CD4-positive, alpha-beta T cell treated with Interferon gamma for 1 hour (primary cell): ENCODE data around the gene ADIPOR2.
"Not testable (repeated sequence)": the region's sequence is repeated elsewhere in the genome, so short reads cannot be mapped to it uniquely, and the experiment has no call there.

Experiments used
- DNase-seq: peaks from one replicate; pipeline ENCODE4 v3.0.0-alpha.2; 2020

ADIPOR2 gene

DNA sequence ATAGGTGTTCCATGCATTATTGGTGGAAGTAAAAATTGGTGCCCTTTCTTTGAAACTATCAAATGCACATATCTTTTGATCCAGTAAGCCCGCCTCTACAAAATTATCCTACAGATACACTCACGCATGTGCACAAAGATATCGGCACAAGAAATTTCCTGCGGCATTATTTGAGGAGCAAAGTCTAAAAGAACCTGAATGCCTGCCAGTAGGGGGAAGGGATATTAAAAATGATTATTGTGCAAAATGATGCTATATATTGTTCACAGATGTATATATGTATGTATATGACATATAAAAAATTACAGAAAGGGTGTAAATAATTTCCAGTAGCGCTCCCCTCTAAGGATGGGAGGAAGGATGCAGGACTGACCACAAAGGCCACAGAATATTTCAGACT lies 24.7 kb upstream of the ADIPOR2 start:
- DNase-seq = no peak

GRCh38 chr12:1666685-1667162 lies 24.1 kb upstream of the ADIPOR2 start:
- no peak for DNase-seq

DNA sequence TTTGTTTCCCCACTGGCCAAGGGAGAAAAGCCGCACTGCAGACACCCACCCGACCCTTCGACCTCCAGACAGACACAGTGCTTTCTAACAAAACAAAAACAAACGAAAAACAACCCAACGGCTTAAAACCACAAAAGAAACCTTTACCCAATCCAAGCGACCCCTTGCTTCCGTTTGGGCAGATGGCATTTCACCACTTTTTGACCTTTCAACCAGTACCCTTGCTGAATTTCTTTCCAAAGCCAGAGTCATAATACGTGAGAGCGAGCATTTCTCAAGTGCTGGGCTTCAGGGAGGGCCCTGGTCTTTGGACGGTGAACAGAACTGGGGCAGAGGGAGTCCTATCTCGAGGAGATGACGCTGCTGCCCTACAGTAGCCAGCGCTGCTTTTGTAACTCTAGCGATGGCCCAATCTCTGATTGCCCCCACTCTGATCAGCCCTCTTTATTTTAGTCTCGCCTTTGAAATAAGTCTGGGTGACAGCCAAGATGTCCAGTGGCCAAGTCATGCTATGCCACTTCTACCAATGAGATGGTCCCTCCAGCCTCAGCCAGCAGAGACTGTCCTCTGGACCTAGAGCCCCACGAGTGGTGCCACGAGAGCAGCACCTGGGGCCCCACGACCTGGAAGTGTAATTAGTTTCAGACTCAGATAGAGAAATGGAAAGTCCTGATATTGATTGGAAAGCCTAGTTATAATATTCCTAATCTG lies 21.9 kb upstream of the ADIPOR2 start:
- DNase-seq = peak; percentile 6

DNA sequence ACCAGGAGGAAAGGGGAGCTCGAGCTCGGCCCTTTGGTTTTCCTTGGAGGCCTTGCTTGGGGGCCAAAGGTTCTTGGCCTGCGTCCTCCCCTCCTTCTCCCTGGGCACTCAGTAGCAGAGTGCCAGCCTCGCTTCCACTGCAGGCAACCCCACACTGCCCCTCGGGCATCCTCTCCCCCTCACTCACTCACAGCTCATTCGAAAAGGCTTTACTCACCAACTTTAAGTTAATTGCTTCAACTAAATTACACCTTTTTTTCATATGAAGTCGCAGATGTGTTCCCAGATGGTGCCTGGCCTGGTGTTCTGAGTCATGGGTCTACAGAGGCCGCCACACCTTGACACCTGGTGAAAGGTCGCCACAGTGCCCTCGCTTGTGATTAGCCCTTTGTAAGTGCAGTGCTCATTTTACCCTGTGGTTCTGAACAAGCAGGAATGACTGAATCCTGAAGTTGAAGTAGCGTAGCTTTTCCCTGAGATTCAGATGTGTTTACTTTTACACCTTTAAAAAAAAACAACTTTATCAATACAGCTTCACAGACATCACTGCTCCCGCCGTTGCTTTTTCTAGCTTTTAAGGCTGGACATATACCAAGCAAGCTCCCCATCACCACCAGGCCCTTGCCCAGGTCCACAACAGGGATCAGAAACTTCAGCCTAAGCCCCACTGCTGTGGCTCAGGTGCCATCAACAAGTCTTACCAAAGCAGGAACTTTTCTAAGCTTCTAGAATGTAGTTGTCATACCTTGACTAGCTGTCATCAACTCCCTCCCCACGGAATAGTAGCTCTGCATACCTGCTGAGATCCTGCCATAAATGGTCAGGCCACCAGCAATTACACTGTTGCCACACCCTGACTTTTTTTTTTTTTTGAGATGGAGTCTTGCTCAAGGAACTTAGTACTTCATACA lies 20.3 kb upstream of the ADIPOR2 start:
- no peak for DNase-seq

- no peak for DNase-seq
These were observed 14.8 kb upstream of the ADIPOR2 start for GRCh38 chr12:1676043-1676442.

DNA sequence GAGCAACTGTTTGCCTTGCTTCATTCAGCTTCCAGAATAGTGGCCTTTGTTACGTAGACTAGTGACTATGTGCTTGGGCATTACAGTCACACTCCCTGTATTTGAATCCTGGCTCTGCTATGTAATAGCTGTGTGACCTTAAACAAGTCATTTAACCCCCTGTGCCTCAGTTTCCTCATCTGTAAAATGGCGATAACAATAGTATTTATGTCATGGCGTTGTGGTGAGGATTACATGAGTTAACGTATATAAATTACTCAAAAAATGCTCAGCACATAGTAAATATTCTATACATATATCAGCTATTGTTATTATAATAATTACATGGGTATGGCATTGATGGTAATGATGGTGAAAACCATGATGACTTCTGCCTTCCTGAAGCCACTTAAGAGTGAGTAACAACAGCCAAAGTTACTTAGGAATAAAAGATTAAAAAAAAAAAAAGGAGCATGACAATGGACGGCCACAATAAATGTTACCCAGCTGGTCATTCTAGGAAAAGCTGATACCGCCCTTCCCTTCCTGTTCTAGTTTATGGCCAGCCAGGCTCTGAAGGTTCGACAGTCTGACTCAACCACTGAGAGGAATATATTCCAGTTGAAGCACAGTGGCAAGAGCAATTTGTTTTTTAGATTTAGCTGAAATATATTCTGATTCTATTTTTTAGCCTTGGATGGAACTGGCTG lies 9.9 kb upstream of the ADIPOR2 start:
- DNase-seq = no peak

DNA sequence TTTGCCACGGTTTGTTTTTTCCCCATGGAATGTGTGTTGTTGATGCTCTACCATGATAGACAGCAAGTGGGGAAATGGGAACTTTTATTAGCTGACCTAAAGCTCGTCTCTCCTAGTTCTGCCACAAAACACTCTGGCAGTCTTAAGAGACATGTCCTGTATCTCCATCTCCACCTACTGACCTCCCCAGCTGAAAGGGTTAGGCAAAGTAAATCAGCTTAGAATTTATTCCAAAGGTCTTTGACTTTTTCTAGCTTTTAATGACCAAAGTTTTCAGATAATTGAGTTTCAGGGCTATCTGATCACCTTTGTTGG lies 9.4 kb upstream of the ADIPOR2 start:
- DNase-seq = no peak

DNA sequence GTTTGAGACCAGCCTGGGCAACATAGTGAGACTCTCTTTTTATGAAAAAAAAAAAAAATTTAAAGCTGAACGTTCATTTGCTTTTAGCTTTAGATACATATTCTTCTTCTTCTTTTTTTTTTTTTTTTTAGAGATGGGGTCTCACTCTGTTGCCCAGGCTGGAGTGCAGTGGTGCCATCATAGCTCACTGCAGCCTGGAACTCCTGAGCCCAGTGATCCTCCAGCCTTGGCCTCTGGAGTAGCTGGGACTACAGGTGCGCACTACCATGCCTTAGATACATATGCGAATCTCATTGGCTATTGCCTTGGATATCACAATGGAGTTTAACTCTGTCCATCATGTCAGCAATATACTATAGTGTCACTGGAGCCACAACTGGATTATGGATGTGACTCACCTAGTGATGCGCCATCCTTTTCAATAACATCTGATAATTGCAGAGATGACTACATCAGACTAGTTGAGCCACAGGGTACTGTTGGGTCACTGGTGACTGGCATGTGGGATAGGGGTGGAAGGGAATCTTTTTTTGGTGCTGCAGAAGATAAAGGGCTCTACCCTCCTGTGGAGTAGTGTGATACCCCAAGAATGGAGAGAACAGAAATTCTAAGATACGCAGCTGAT lies 2.7 kb upstream of the ADIPOR2 start:
- no peak for DNase-seq

GRCh38 chr12:1691123-1692007 lies 495 bp downstream of the ADIPOR2 start:
- no peak for DNase-seq

- DNase-seq = no peak
These were observed 1.4 kb downstream of the ADIPOR2 start for GRCh38 chr12:1692226-1692625.

- DNase-seq = no peak
These were observed 2.2 kb downstream of the ADIPOR2 start for GRCh38 chr12:1692895-1693610.

- DNase-seq = not testable (repeated sequence)
These were observed 4.2 kb downstream of the ADIPOR2 start for GRCh38 chr12:1695097-1695496.

- no peak for DNase-seq
These were observed 5.2 kb downstream of the ADIPOR2 start for GRCh38 chr12:1695886-1696670.

- DNase-seq = no peak
These were observed 5.9 kb downstream of the ADIPOR2 start for GRCh38 chr12:1696800-1697199.

GRCh38 chr12:1697271-1697670 lies 6.4 kb downstream of the ADIPOR2 start:
- DNase-seq = no peak

DNA sequence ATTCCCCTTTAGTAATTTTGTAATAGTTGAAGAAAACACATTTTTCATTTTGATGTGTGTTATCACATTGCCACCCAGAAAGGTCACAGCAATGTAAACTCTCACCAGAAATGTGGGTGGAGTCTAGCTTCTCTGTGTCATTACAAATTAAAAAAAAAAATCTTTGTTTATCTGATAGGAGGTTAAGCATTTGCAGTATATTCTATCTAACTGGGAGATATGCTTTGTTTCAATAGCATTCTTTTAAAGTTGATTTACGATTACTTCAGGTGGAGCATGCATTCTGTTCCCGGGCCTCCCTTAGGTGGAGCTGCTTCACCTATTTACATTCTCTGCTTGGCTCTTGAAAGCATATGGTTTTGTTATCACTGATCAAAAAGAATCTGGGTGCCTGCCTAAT lies 7.8 kb downstream of the ADIPOR2 start:
- DNase-seq = no peak

GRCh38 chr12:1702713-1703112 lies 11.8 kb downstream of the ADIPOR2 start:
- no peak for DNase-seq

DNA sequence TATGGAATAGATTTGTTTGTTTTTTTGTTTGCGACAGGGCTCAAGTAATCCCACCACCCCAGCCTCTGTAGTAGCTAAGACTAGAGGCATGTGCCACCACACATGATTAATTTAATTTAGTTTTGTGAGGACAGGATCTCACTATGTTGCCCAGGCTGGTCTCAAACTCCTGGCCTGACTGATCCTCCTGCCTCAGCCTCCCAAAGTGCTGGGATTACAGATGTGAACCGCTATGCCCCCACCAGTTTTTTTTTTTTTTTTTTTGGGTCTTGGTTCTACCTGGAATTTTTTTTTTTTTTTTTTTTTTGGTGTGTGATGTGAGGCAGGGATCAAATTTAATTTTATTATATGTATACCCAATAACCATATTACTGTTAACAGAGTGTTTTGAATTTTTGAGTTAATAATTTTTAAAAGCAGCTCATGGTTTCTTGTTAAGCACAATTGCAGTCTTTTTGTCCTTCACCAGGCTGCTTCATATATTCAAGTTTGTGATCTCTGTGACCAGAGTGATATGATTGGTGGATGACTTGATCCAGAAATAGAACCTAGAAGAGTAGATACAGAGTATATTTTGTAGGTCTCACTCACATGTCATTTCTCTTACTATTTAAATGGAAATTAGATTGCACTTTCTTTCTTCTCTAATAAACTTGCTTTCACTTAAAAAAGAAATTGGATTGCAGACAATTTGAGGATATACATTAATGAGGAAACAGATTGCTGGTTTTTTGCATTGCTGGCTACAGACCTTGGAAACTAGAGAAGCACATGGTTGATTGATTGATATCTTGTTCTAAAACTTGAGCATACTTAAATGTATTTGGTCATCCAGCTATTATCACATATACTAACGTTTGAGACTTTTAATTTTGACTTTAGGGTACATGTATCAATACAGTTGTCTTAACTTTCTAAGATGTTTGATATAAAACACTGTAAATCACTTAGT lies 13.2 kb downstream of the ADIPOR2 start:
- no peak for DNase-seq
